ENCODE data around the gene PARP1. TPM values are rescaled to one million over a fixed set of nuclear protein-coding genes. Genes with fewer than 3 reads are reported as not detected.

PARP1 gene
- 64.4 TPM for polyA plus RNA-seq (2013, experiment 1 of 2)
- polyA plus RNA-seq (2013, experiment 2 of 2), result 59.8 TPM

DNA sequence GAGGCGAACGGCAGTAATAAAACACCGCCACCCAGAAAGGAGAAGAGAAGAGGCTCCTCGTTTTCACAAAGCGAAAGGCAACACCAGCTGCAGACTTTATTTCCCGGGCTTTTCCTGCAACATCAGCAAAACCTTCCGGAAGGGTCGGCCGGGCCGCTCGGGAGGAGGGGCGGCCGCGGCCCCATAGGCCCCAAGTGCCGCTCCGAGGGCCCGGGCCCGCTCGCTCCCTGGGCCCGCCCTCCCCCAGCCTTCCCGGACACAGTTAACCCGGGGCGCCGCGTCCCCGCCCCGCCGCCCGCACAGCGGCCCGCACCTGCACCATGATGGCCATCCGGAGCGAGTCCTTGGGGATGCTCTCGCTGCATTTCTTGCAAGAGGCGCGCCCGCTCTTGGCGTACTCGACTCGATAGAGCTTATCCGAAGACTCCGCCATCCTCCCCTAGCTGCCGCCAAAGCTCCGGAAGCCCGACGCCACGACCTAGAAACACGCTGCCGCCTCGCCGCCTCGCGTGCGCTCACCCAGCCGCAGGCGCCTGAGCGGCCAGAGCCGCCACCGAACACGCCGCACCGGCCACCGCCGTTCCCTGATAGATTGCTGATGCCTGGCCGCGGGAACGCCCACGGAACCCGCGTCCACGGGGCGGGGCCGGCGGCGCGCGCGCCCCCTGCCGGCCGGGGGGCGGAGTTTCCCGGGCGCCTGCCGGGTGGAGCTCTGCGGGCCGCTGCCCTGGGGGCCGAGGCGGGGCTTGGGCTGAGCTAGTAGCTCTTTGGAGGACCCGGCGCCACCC is at the start of gene PARP1:
Gene PARP1 (minus strand): TSS at position 597 of the 788 bp plus-strand sequence. CDS start 164 bp downstream, at position 433.
- Histone ChIP-seq H3K79me1 (replicated peaks; ENCODE audit: low read length, poor library complexity, severe bottlenecking) (peaks cover 8% of the 10 kb centered on the region), H2AFZ (ENCODE audit: low read depth, low read length) (peak within 1 kb of the TSS; percentile 73), H2AK5ac (ENCODE audit: low read length, severe bottlenecking) (no peak within 1 kb of the TSS), H4K91ac (ENCODE audit: low read length) (peak within 1 kb of the TSS; percentile 84), H2BK120ac (ENCODE audit: low read depth, low read length) (no peak within 1 kb of the TSS), H3K9me3 (ENCODE audit: control insufficient read depth, low read length) (no peaks in the 10 kb centered on the region), H3K4me3 (ENCODE audit: insufficient read depth in 1 of 2, low read depth in 1 of 2, low read length in 2 of 2) (peak within 1 kb of the TSS; percentile 77 to 93), H3K36me3 (ENCODE audit: control insufficient read depth in 1 of 2, insufficient read depth in 2 of 2, low read depth in 1 of 2, low read length in 2 of 2) (no peaks in the 10 kb centered on the region), H2BK5ac (ENCODE audit: low read depth, low read length, poor library complexity, severe bottlenecking) (no peak within 1 kb of the TSS), H3K14ac (ENCODE audit: low read length in 2 of 2) (no peak within 1 kb of the TSS), H2BK12ac (ENCODE audit: low read length in 2 of 2) (peak within 1 kb of the TSS in 1 of 2 experiments; percentile 79), H2BK15ac (ENCODE audit: low read depth, poor library complexity, severe bottlenecking) (peak within 1 kb of the TSS; percentile 62), H3K27me3 (ENCODE audit: control insufficient read depth in 1 of 2, insufficient read depth in 1 of 2, low read length in 2 of 2) (no peaks in the 10 kb centered on the region), H3K4me1 (ENCODE audit: control insufficient read depth, insufficient read depth, low read depth, low read length) (peaks cover 26% of the 10 kb centered on the region), H3K23ac (ENCODE audit: low read length in 2 of 2) (peak within 1 kb of the TSS in 1 of 2 experiments; percentile 96), H3K18ac (ENCODE audit: low read depth in 1 of 2, low read length in 2 of 2) (peak within 1 kb of the TSS; percentile 26 to 71), H3K4me2 (ENCODE audit: low read length, poor library complexity, severe bottlenecking) (peak within 1 kb of the TSS; percentile 86), H3K4ac (ENCODE audit: low read depth in 1 of 2, low read length in 2 of 2) (peak within 1 kb of the TSS in 1 of 2 experiments; percentile 41), H3K27ac (ENCODE audit: low read length, poor library complexity, severe bottlenecking) (peak within 1 kb of the TSS; percentile 56), H3K9ac (ENCODE audit: low read length) (peak within 1 kb of the TSS; percentile 89), H4K8ac (ENCODE audit: low read length) (peak within 1 kb of the TSS; percentile 76)
- WGBS, result under 1% methylated on average over 78 of the region's 90 CpGs
- DNase-seq, result peak; percentile 84

DNA sequence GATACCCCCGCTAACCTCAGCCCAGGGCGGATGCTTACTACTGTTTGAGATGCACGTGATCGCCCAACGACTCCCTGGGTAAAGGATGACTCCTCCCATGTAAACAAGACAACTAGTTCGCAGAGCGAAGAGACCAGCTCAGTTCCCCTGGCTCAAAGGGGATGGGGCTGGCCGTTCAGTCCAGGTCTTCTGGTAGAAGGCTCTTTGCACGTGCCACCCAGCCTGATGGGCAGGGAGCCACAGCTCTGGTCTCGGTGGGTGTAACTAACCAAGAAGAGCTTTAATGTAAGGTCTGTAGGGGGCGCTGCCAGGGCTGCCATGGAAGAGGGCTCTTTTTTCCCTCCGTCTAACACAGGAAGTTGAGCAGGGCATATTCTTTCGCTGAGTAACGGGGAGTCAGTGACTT is 49.4 kb upstream of the PARP1 start:
- Histone ChIP-seq H3K79me1 (replicated peaks; ENCODE audit: low read length, poor library complexity, severe bottlenecking) (no peaks in the 10 kb centered on the region), H3K27me3 (ENCODE audit: control insufficient read depth in 1 of 2, insufficient read depth in 1 of 2, low read length in 2 of 2) (peaks cover 7 to 46% of the 10 kb centered on the region in 2 experiments), H4K8ac (ENCODE audit: low read length) (no peak overlapping the region), H3K18ac (ENCODE audit: low read depth in 1 of 2, low read length in 2 of 2) (no peak overlapping the region), H3K4me2 (ENCODE audit: low read length, poor library complexity, severe bottlenecking) (no peak overlapping the region), H2BK120ac (ENCODE audit: low read depth, low read length) (no peak overlapping the region), H3K23ac (ENCODE audit: low read length in 2 of 2) (no peak overlapping the region), H3K9ac (ENCODE audit: low read length) (no peak overlapping the region), H3K14ac (ENCODE audit: low read length in 2 of 2) (no peak overlapping the region), H3K36me3 (ENCODE audit: control insufficient read depth in 1 of 2, insufficient read depth in 2 of 2, low read depth in 1 of 2, low read length in 2 of 2) (no peaks in the 10 kb centered on the region), H2AK5ac (ENCODE audit: low read length, severe bottlenecking) (no peak overlapping the region), H3K4me3 (ENCODE audit: insufficient read depth in 1 of 2, low read depth in 1 of 2, low read length in 2 of 2) (no peak overlapping the region), H3K27ac (ENCODE audit: low read length, poor library complexity, severe bottlenecking) (no peak overlapping the region), H2AFZ (ENCODE audit: low read depth, low read length) (no peak overlapping the region), H3K4ac (ENCODE audit: low read depth in 1 of 2, low read length in 2 of 2) (no peak overlapping the region), H2BK5ac (ENCODE audit: low read depth, low read length, poor library complexity, severe bottlenecking) (no peak overlapping the region), H3K4me1 (ENCODE audit: control insufficient read depth, insufficient read depth, low read depth, low read length) (no peaks in the 10 kb centered on the region), H4K91ac (ENCODE audit: low read length) (no peak overlapping the region), H3K9me3 (ENCODE audit: control insufficient read depth, low read length) (peaks cover 6% of the 10 kb centered on the region), H2BK12ac (ENCODE audit: low read length in 2 of 2) (no peak overlapping the region), H2BK15ac (ENCODE audit: low read depth, poor library complexity, severe bottlenecking) (no peak overlapping the region)
- DNase-seq, result no peak
- WGBS, result 57% methylated on average over 14 of the region's 14 CpGs

DNA sequence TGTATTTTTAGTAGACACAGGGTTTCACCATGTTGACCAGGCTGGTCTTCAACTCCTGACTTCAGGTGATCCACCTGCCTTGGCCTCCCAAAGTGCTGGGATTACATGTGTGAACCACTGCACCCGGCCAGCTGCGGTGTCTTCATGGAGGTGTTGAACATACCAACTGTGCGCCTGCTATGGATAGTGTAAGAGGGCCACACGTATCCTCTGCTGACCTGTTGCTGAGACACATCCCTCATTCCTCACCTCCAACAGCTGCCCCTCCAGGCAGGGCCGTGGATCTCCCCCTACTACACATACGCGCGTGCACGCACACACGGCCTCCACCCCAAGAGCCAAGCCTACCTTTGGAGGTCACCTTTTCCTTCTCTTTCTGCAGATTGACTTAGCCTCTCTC is 48.0 kb upstream of the PARP1 start:
- no peak overlapping the region for H2BK120ac ChIP-seq (ENCODE audit: low read depth, low read length)
- no peak overlapping the region for H4K91ac ChIP-seq (ENCODE audit: low read length)
- H3K27me3 ChIP-seq (ENCODE audit: control insufficient read depth in 1 of 2, insufficient read depth in 1 of 2, low read length in 2 of 2), result peaks cover 17 to 57% of the 10 kb centered on the region in 2 experiments
- H3K36me3 ChIP-seq (ENCODE audit: control insufficient read depth in 1 of 2, insufficient read depth in 2 of 2, low read depth in 1 of 2, low read length in 2 of 2), result no peaks in the 10 kb centered on the region
- H3K23ac ChIP-seq (ENCODE audit: low read length in 2 of 2), result no peak overlapping the region
- no peak overlapping the region for H4K8ac ChIP-seq (ENCODE audit: low read length)
- no peak for DNase-seq
- no peak overlapping the region for H3K27ac ChIP-seq (ENCODE audit: low read length, poor library complexity, severe bottlenecking)
- H3K4me3 ChIP-seq (ENCODE audit: insufficient read depth in 1 of 2, low read depth in 1 of 2, low read length in 2 of 2), result no peak overlapping the region
- H2AFZ ChIP-seq (ENCODE audit: low read depth, low read length), result no peak overlapping the region
- H3K4me1 ChIP-seq (ENCODE audit: control insufficient read depth, insufficient read depth, low read depth, low read length), result no peaks in the 10 kb centered on the region
- 84% methylated on average over 10 of the region's 10 CpGs for WGBS
- no peaks in the 10 kb centered on the region for H3K79me1 ChIP-seq (replicated peaks; ENCODE audit: low read length, poor library complexity, severe bottlenecking)
- H3K4ac ChIP-seq (ENCODE audit: low read depth in 1 of 2, low read length in 2 of 2), result no peak overlapping the region
- no peak overlapping the region for H3K18ac ChIP-seq (ENCODE audit: low read depth in 1 of 2, low read length in 2 of 2)
- H3K4me2 ChIP-seq (ENCODE audit: low read length, poor library complexity, severe bottlenecking), result no peak overlapping the region
- H3K9me3 ChIP-seq (ENCODE audit: control insufficient read depth, low read length), result peaks cover under 1% of the 10 kb centered on the region
- H3K14ac ChIP-seq (ENCODE audit: low read length in 2 of 2), result no peak overlapping the region
- no peak overlapping the region for H3K9ac ChIP-seq (ENCODE audit: low read length)
- no peak overlapping the region for H2BK12ac ChIP-seq (ENCODE audit: low read length in 2 of 2)
- H2BK15ac ChIP-seq (ENCODE audit: low read depth, poor library complexity, severe bottlenecking), result no peak overlapping the region
- no peak overlapping the region for H2BK5ac ChIP-seq (ENCODE audit: low read depth, low read length, poor library complexity, severe bottlenecking)
- H2AK5ac ChIP-seq (ENCODE audit: low read length, severe bottlenecking), result no peak overlapping the region

DNA sequence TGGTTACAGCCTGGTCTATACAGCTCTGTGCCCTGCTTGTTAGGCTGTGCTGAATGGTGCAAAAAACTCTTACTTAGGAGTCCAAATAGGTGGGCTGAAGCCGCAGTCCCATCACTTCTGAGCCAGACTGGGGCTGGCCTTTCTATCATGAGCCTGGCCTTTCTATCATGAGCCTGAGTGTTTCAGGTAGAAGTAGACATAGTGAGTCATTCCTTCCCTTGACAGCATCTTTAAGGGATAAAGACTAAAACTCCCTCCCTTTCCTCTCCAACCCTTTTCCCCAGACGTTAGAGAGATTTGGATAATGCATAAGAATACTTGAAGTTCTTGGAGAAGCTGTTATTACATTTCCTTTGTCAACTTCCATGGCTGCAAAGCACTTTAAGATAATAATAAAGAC is 46.5 kb upstream of the PARP1 start:
- DNase-seq, result no peak
- Histone ChIP-seq H2BK12ac (ENCODE audit: low read length in 2 of 2) (no peak overlapping the region), H3K9me3 (ENCODE audit: control insufficient read depth, low read length) (no peaks in the 10 kb centered on the region), H2AFZ (ENCODE audit: low read depth, low read length) (no peak overlapping the region), H3K4me1 (ENCODE audit: control insufficient read depth, insufficient read depth, low read depth, low read length) (no peaks in the 10 kb centered on the region), H3K36me3 (ENCODE audit: control insufficient read depth in 1 of 2, insufficient read depth in 2 of 2, low read depth in 1 of 2, low read length in 2 of 2) (no peaks in the 10 kb centered on the region), H2BK120ac (ENCODE audit: low read depth, low read length) (no peak overlapping the region), H3K27me3 (ENCODE audit: control insufficient read depth in 1 of 2, insufficient read depth in 1 of 2, low read length in 2 of 2) (peaks cover 29 to 61% of the 10 kb centered on the region in 2 experiments), H4K91ac (ENCODE audit: low read length) (no peak overlapping the region), H3K23ac (ENCODE audit: low read length in 2 of 2) (no peak overlapping the region), H3K9ac (ENCODE audit: low read length) (no peak overlapping the region), H3K79me1 (replicated peaks; ENCODE audit: low read length, poor library complexity, severe bottlenecking) (no peaks in the 10 kb centered on the region), H3K4me3 (ENCODE audit: insufficient read depth in 1 of 2, low read depth in 1 of 2, low read length in 2 of 2) (no peak overlapping the region), H3K18ac (ENCODE audit: low read depth in 1 of 2, low read length in 2 of 2) (no peak overlapping the region), H3K4ac (ENCODE audit: low read depth in 1 of 2, low read length in 2 of 2) (no peak overlapping the region), H4K8ac (ENCODE audit: low read length) (peak overlapping the region; percentile 30), H3K14ac (ENCODE audit: low read length in 2 of 2) (peak overlapping the region in 1 of 2 experiments; percentile 31), H3K4me2 (ENCODE audit: low read length, poor library complexity, severe bottlenecking) (no peak overlapping the region), H2BK15ac (ENCODE audit: low read depth, poor library complexity, severe bottlenecking) (no peak overlapping the region), H2AK5ac (ENCODE audit: low read length, severe bottlenecking) (no peak overlapping the region), H2BK5ac (ENCODE audit: low read depth, low read length, poor library complexity, severe bottlenecking) (no peak overlapping the region), H3K27ac (ENCODE audit: low read length, poor library complexity, severe bottlenecking) (no peak overlapping the region)
- WGBS, result 67% methylated on average over 1 of the region's 2 CpGs

All from mesenchymal stem cell (in vitro differentiated cells and primary cell).